Measurements from ENCODE around the gene IL36A.

DNA sequence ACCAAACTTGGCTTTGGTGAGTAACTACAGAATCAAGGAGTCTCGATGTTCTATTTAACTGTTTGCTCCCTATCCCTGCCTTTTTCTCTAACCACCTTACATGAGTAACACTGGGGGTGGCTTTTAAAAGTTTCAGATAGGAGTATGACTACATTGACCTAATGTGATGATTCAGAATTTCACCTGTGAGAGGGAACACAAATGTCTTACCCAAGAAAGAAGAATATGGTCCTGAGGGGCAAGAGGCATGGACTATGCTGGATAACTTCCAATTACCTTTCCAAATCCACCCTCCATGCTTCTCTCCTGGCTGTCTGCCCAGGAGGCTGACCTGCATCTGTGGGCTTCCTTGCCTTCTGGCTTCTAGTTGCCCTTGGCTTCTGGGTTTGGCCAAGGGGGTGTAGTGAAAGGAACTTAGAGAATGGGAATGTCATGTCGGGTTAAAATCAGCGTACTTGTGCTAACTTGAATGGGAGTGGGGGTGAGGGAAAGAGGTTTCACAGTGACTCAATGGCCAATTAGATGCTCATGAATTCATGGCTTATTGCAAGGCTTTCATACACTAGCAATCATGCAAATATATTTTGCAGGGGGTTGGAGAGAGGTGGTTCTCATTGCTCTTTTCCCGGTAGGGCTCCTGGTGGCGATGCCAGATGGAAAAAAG is 32.7 kb upstream of the IL36A start:
- no peak for TF ChIP-seq CTCF (conservative IDR thresholded peaks at IDR 0.05; ENCODE audit: low read length)
- no peak for TF ChIP-seq EZH2phosphoT487 (IDR thresholded peaks at IDR 0.05; ENCODE audit: borderline replicate concordance, low read depth, low read length)
